ENCODE data around the gene RPE.

RPE gene

GRCh38 chr2:210003359-210003758 lies 921 bp downstream of the RPE start:
- DNase-seq = peak in 1 of 2 donors; percentile 2

GRCh38 chr2:210004881-210005280 lies 2.4 kb downstream of the RPE start:
- no peak for DNase-seq

GRCh38 chr2:210007895-210008294 lies 5.5 kb downstream of the RPE start:
- no peak for DNase-seq

GRCh38 chr2:210009126-210009525 lies 6.7 kb downstream of the RPE start:
- no peak for DNase-seq

- no peak for DNase-seq
Observed at GRCh38 chr2:210009896-210010295, 7.5 kb downstream of the RPE start.

GRCh38 chr2:210020138-210020537 lies 17.7 kb downstream of the RPE start:
- DNase-seq = no peak

- no peak for DNase-seq
Observed at GRCh38 chr2:210022824-210023223, 20.4 kb downstream of the RPE start.

- no peak for DNase-seq
Observed at GRCh38 chr2:210027608-210028007, 25.2 kb downstream of the RPE start.

- DNase-seq = no peak
Observed at GRCh38 chr2:210028178-210028577, 25.7 kb downstream of the RPE start.

- DNase-seq = no peak
Observed at GRCh38 chr2:210034087-210034683, 31.7 kb downstream of the RPE start.

- DNase-seq = no peak
Observed at GRCh38 chr2:210035679-210036078, 33.2 kb downstream of the RPE start.

- no peak for DNase-seq
Observed at GRCh38 chr2:210038078-210038477, 35.6 kb downstream of the RPE start.

- DNase-seq = no peak
Observed at GRCh38 chr2:210046851-210047500, 44.5 kb downstream of the RPE start.

GRCh38 chr2:210049831-210050230 lies 47.4 kb downstream of the RPE start:
- no peak for DNase-seq

- no peak for DNase-seq
Observed at GRCh38 chr2:210050885-210051284, 48.4 kb downstream of the RPE start.

- no peak for DNase-seq
Observed at GRCh38 chr2:210054696-210055095, 52.3 kb downstream of the RPE start.

- no peak for DNase-seq
Observed at GRCh38 chr2:210055825-210056224, 53.4 kb downstream of the RPE start.

- DNase-seq = no peak
Observed at GRCh38 chr2:210063306-210063705, 60.9 kb downstream of the RPE start.

All from bone marrow (tissue), 2 donors.